Measurements from ENCODE around the gene OR10H4.

- TF ChIP-seq CTCF (IDR thresholded peaks at IDR 0.05) (no peak), MAFK (IDR thresholded peaks at IDR 0.05; ENCODE audit: partially characterized antibody) (no peak), KDM5A (IDR thresholded peaks at IDR 0.05) (no peak), JUN (IDR thresholded peaks at IDR 0.05) (no peak), BHLHE40 (IDR thresholded peaks at IDR 0.05; ENCODE audit: low read depth, low read length) (no peak), PBX3 (IDR thresholded peaks at IDR 0.05) (no peak), ELK1 (IDR thresholded peaks at IDR 0.05; ENCODE audit: low read depth, low read length) (no peak), MAX (IDR thresholded peaks at IDR 0.05) (no peak), ZC3H11A (IDR thresholded peaks at IDR 0.05) (no peak), CEBPB (IDR thresholded peaks at IDR 0.05) (no peak), POLR2A (IDR thresholded peaks at IDR 0.05; ENCODE audit: low read length) (no peak), RNF2 (IDR thresholded peaks at IDR 0.05; ENCODE audit: borderline replicate concordance, low read depth) (no peak), PHF8 (IDR thresholded peaks at IDR 0.05; ENCODE audit: borderline replicate concordance, low read depth) (no peak), CHD2 (IDR thresholded peaks at IDR 0.05; ENCODE audit: low read length, partially characterized antibody) (no peak)
Measured at GRCh38 chr19:15962319-15962718, 13.5 kb downstream of the OR10H4 start.
